Prostate gland (tissue), 2 donors: ENCODE measurements around the gene PITPNC1. TPM values are rescaled to one million over a fixed set of nuclear protein-coding genes. Genes with fewer than 3 reads are reported as not detected.

ENCODE experiments used
- DNase-seq: peaks from one replicate; pipeline ENCODE4 v3.0.0-alpha.2; 2019; ENCODE audit warnings: low spot score
- H3K27ac ChIP-seq, 2 donors: fragments of 200-600 bp; sonication (generic); 2 replicates each; pipeline ENCODE4 v1.5.1; 2017 to 2019
- H3K27me3 ChIP-seq: fragments of 200-600 bp; sonication (generic); replicated peaks from 2 replicates; pipeline ENCODE4 v1.5.1; 2019; ENCODE audit not compliant: insufficient read depth
- H3K36me3 ChIP-seq, 2 donors: fragments of 200-600 bp; sonication (generic); 1 replicate in 1 of 2; 2 replicates in 1 of 2; pipeline versions ENCODE4 v1.5.1 to v1.8.1; 2017 to 2019
- H3K4me1 ChIP-seq: fragments of 200-600 bp; sonication (generic); replicated peaks from 2 replicates; pipeline ENCODE4 v1.5.1; 2019
- H3K4me3 ChIP-seq, 2 donors: fragments of 200-600 bp; sonication (generic); 2 replicates each; pipeline ENCODE4 v1.5.1; 2017 to 2019
- H3K9me3 ChIP-seq: fragments of 200-600 bp; sonication (generic); 2 replicates; pipeline ENCODE4 v1.5.1; 2017
- POLR2A ChIP-seq: fragments of 450-650 bp; IDR thresholded peaks from one replicate; pipeline ENCODE4 v1.6.1; 2016; ENCODE audit warnings: antibody characterized with exemption, mild to moderate bottlenecking
- POLR2AphosphoS5 ChIP-seq: sonication (generic); formaldehyde crosslinking; IDR thresholded peaks from one replicate; pipeline ENCODE4 v1.6.1; 2017; ENCODE audit warnings: antibody characterized with exemption
- WGBS: methylation state at CpG from one replicate; pipeline ENCODE4 v1.1.5; 2018; 5-methylcytosine and 5-hydroxymethylcytosine counted together
- intact Hi-C: fragments of 100-400 bp; cut with DNase I; formaldehyde crosslinking; loops from one replicate; pipeline ENCODE4 v1.14.2; 2022
- total RNA-seq, 2 donors: library from RNA; depleted of rRNA; stranded (reverse); fragments of >200 nt; gene quantifications; one replicate each; pipeline ENCODE4 v1.1.0, GENCODE V29; 2016
- TF ChIP-seq, protein P1 (sequence below), 4 experiments: fragments of 200-600 bp in 2 of 4; fragments of 450-650 bp in 2 of 4; sonication (generic) in 2 of 4; IDR thresholded peaks; 1 replicate in 3 of 4; 2 replicates in 1 of 4; pipeline ENCODE4 v1.5.1; 2016 to 2019; ENCODE audit warnings: antibody characterized with exemption in 4 of 4, mild to moderate bottlenecking in 2 of 4, moderate library complexity in 2 of 4

The PITPNC1 gene
- total RNA-seq, 2 donors from 2014 or later = 10.1 to 12.9 TPM

- no peak for DNase-seq
- intact Hi-C loops = no loop called here
- no peaks in the 10 kb centered on the region for H3K4me1 ChIP-seq
- TF ChIP-seq POLR2A (no peak), POLR2AphosphoS5 (no peak)
- TF ChIP-seq, protein P1, sequence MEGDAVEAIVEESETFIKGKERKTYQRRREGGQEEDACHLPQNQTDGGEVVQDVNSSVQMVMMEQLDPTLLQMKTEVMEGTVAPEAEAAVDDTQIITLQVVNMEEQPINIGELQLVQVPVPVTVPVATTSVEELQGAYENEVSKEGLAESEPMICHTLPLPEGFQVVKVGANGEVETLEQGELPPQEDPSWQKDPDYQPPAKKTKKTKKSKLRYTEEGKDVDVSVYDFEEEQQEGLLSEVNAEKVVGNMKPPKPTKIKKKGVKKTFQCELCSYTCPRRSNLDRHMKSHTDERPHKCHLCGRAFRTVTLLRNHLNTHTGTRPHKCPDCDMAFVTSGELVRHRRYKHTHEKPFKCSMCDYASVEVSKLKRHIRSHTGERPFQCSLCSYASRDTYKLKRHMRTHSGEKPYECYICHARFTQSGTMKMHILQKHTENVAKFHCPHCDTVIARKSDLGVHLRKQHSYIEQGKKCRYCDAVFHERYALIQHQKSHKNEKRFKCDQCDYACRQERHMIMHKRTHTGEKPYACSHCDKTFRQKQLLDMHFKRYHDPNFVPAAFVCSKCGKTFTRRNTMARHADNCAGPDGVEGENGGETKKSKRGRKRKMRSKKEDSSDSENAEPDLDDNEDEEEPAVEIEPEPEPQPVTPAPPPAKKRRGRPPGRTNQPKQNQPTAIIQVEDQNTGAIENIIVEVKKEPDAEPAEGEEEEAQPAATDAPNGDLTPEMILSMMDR (IDR thresholded peaks at IDR 0.05) = no peak
- WGBS = 89% methylated on average over 10 of the region's 10 CpGs
- no peaks in the 10 kb centered on the region for H3K36me3 ChIP-seq
- no peak overlapping the region for H3K4me3 ChIP-seq
- H3K9me3 ChIP-seq = no peaks in the 10 kb centered on the region
- no peak overlapping the region for H3K27ac ChIP-seq
- no peaks in the 10 kb centered on the region for H3K27me3 ChIP-seq
Observed at GRCh38 chr17:67452681-67453554, 75.8 kb downstream of the PITPNC1 start.

DNA sequence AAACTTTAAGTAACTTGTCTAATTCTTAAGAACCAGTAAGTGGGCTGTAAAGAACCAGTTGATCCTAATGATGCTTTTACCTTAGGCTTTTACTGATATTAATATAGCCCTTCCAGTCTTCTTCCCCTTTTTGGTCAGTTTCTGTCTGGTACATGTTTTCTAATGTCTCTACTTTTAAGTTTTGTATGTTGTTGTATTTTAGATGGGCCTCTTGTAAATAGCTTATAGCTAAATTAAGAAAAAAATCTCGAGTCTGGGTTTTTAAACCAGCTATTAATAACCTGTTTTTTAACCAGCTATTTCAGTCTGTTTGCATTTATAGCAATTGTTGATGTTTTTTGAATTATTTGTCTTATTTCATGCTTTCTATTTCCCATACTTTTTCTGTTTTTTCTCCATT is 79.0 kb downstream of the PITPNC1 start:
- Histone ChIP-seq H3K27me3 (no peaks in the 10 kb centered on the region), H3K9me3 (no peaks in the 10 kb centered on the region), H3K36me3 (no peaks in the 10 kb centered on the region), H3K4me1 (no peaks in the 10 kb centered on the region), H3K27ac (no peak overlapping the region), H3K4me3 (no peak overlapping the region)
- WGBS = 70% methylated on average over 1 of the region's 1 CpG
- no peak for DNase-seq
- intact Hi-C loops = no loop called here
- TF ChIP-seq, protein P1 (IDR thresholded peaks at IDR 0.05) = no peak
- TF ChIP-seq POLR2AphosphoS5 (no peak), POLR2A (no peak)

GRCh38 chr17:67456889-67457288 is 79.8 kb downstream of the PITPNC1 start:
- Histone ChIP-seq H3K9me3 (no peaks in the 10 kb centered on the region), H3K36me3 (no peaks in the 10 kb centered on the region), H3K27me3 (no peaks in the 10 kb centered on the region), H3K4me1 (no peaks in the 10 kb centered on the region), H3K4me3 (no peak overlapping the region), H3K27ac (no peak overlapping the region)
- no peak for TF ChIP-seq POLR2A
- no peak for TF ChIP-seq POLR2AphosphoS5
- TF ChIP-seq, protein P1 (IDR thresholded peaks at IDR 0.05) = no peak
- 96% methylated on average over 3 of the region's 3 CpGs for WGBS
- DNase-seq = no peak
- intact Hi-C loops = no loop called here

- 97% methylated on average over 2 of the region's 2 CpGs for WGBS
- H3K9me3 ChIP-seq = no peaks in the 10 kb centered on the region
- H3K36me3 ChIP-seq = no peaks in the 10 kb centered on the region
- H3K4me3 ChIP-seq = no peak overlapping the region
- no peak overlapping the region for H3K27ac ChIP-seq
- H3K27me3 ChIP-seq = no peaks in the 10 kb centered on the region
- DNase-seq = no peak
- intact Hi-C loops = no loop called here
- no peak for TF ChIP-seq POLR2A
- TF ChIP-seq, protein P1 (IDR thresholded peaks at IDR 0.05) = no peak
- TF ChIP-seq POLR2AphosphoS5 = no peak
- H3K4me1 ChIP-seq = no peaks in the 10 kb centered on the region
Observed at GRCh38 chr17:67458203-67458602, 81.1 kb downstream of the PITPNC1 start.

DNA sequence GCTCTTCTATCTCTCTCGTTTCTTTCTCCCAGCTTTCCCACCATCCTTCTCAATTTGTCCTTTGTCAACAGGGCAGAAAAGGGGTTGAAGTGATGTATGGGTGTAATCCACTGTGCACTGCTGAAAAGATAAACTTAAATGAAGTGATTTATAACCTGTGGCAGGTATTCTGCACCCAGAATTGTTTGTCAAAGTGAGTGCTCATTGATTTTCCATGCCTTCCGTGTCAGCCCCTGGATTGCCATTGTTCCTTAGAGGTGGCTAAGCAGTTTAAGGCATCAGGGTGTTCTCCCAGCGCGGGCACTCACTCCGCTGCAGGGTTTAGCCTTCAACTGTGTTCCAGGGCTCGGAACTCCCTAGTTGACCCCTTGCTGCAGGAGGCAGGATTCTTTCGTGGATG is 82.9 kb downstream of the PITPNC1 start:
- intact Hi-C loops = no loop called here
- no peak for DNase-seq
- no peaks in the 10 kb centered on the region for H3K9me3 ChIP-seq
- H3K4me3 ChIP-seq = no peak overlapping the region
- no peaks in the 10 kb centered on the region for H3K4me1 ChIP-seq
- H3K27me3 ChIP-seq = no peaks in the 10 kb centered on the region
- H3K27ac ChIP-seq = no peak overlapping the region
- 80% methylated on average over 7 of the region's 7 CpGs for WGBS
- H3K36me3 ChIP-seq = no peaks in the 10 kb centered on the region
- TF ChIP-seq, protein P1 (IDR thresholded peaks at IDR 0.05) = no peak
- TF ChIP-seq POLR2A (no peak), POLR2AphosphoS5 (no peak)
